Mesothelial cell of epicardium (in vitro differentiated cells): ENCODE measurements around the gene MIP. TPM values are rescaled to one million over a fixed set of nuclear protein-coding genes. Genes with fewer than 3 reads are reported as not detected.

ENCODE experiments used
- DNase-seq, 2 experiments: peaks; one replicate each; pipeline ENCODE4 v3.0.0; 2021; ENCODE audit warnings: low spot score in 2 of 2; ENCODE audit not compliant: unreplicated experiment in 2 of 2
- H3K27ac Mint-ChIP-seq: 2 replicates; pipeline ENCODE4 v1.8.0; 2021; ENCODE audit warnings: mixed read lengths
- H3K27me3 Mint-ChIP-seq: 2 replicates; pipeline ENCODE4 v1.8.0; 2021; ENCODE audit warnings: low read depth, mixed read lengths
- H3K36me3 Mint-ChIP-seq: 2 replicates; pipeline ENCODE4 v1.8.0; 2021; ENCODE audit warnings: mixed read lengths
- H3K4me1 Mint-ChIP-seq: 2 replicates; pipeline ENCODE4 v1.8.0; 2021; ENCODE audit warnings: mixed read lengths
- H3K4me3 Mint-ChIP-seq: 2 replicates; pipeline ENCODE4 v1.8.0; 2021; ENCODE audit warnings: mild to moderate bottlenecking, moderate library complexity, mixed read lengths
- H3K9me3 Mint-ChIP-seq: 2 replicates; pipeline ENCODE4 v1.8.0; 2021; ENCODE audit warnings: mixed read lengths
- total RNA-seq: library from RNA; stranded (reverse); gene quantifications from 3 replicates; pipeline ENCODE4 v1.2.1, GENCODE V29; 2021
- TF ChIP-seq, protein P1 (sequence below): fragments of 200-600 bp; sonication (generic); IDR thresholded peaks from one replicate; pipeline ENCODE4 v1.5.0; 2021; ENCODE audit warnings: antibody characterized with exemption; ENCODE audit not compliant: unreplicated experiment

Gene MIP
- total RNA-seq, 1 donor from 2014 or later: not detected

DNA sequence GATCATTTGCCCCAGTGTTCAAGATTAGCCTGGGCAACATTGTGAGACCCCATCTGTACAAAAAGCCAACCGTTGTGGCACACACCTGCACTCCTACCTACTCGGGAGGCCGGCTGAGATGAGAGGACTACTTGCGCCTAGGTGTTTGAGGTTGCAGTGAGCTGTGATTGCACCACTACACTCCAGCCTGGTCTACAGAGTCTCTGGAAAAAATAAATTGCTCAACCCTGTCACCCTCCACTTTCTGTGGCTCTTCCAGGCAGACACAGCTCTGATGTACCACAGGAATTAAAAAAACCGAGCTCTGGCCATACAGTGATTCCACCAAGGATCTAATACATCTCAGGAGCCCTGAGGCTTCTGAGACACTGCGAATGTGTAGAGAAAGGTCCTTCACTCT, 19.6 kb downstream of the MIP start:
- TF ChIP-seq, protein P1, sequence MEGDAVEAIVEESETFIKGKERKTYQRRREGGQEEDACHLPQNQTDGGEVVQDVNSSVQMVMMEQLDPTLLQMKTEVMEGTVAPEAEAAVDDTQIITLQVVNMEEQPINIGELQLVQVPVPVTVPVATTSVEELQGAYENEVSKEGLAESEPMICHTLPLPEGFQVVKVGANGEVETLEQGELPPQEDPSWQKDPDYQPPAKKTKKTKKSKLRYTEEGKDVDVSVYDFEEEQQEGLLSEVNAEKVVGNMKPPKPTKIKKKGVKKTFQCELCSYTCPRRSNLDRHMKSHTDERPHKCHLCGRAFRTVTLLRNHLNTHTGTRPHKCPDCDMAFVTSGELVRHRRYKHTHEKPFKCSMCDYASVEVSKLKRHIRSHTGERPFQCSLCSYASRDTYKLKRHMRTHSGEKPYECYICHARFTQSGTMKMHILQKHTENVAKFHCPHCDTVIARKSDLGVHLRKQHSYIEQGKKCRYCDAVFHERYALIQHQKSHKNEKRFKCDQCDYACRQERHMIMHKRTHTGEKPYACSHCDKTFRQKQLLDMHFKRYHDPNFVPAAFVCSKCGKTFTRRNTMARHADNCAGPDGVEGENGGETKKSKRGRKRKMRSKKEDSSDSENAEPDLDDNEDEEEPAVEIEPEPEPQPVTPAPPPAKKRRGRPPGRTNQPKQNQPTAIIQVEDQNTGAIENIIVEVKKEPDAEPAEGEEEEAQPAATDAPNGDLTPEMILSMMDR: no peak
- H3K9me3 Mint-ChIP-seq: no peaks in the 10 kb centered on the region
- H3K27me3 Mint-ChIP-seq: no peaks in the 10 kb centered on the region
- no peak for DNase-seq
- H3K4me3 Mint-ChIP-seq: no peak overlapping the region
- peaks cover 11% of the 10 kb centered on the region for H3K4me1 Mint-ChIP-seq
- H3K27ac Mint-ChIP-seq: no peak overlapping the region
- peaks cover 7% of the 10 kb centered on the region for H3K36me3 Mint-ChIP-seq

DNA sequence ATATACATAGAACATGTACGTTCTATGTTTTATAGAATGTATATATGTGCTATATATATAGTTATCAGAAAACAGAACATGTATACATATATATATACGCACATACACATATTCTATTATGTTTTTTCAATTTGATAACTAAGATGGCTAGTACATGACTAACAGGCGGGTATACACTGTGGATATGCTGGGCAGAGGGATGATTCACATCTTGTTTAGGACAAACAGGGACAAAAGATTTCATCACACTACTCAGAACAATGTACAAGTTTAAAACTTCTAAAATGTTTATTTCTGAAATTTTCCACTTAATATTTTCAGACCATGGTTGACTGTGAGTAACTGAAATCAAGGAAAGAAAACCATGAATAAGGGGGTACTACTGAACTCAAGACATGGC, 22.6 kb downstream of the MIP start:
- TF ChIP-seq, protein P1: no peak
- Mint-ChIP-seq H3K36me3 (peaks cover 17% of the 10 kb centered on the region), H3K4me1 (no peaks in the 10 kb centered on the region), H3K27ac (no peak overlapping the region), H3K9me3 (no peaks in the 10 kb centered on the region), H3K27me3 (no peaks in the 10 kb centered on the region), H3K4me3 (no peak overlapping the region)
- DNase-seq: no peak

DNA sequence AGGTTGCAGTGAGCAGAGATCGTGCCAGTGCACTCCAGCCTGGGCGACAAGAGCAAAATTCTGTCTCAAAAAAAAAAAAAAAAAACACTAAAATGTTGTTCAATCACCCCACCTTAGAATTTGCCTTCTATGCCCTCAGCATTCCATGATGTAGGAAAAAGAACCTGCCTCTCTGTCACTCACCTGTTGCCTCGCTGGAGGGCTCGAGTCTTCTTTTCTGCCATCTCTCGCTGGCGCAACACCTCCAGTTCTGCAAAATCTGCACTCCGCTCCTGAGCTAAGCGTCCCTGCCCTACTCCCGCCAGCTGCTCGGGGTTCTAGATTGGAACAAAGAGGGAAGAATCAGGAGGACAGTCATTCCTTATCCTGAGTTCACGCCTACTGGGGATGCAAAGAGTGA, 23.2 kb downstream of the MIP start:
- Mint-ChIP-seq H3K27me3 (no peaks in the 10 kb centered on the region), H3K36me3 (peaks cover 17% of the 10 kb centered on the region), H3K9me3 (no peaks in the 10 kb centered on the region), H3K27ac (no peak overlapping the region), H3K4me1 (no peaks in the 10 kb centered on the region), H3K4me3 (no peak overlapping the region)
- TF ChIP-seq, protein P1: no peak
- no peak for DNase-seq

DNA sequence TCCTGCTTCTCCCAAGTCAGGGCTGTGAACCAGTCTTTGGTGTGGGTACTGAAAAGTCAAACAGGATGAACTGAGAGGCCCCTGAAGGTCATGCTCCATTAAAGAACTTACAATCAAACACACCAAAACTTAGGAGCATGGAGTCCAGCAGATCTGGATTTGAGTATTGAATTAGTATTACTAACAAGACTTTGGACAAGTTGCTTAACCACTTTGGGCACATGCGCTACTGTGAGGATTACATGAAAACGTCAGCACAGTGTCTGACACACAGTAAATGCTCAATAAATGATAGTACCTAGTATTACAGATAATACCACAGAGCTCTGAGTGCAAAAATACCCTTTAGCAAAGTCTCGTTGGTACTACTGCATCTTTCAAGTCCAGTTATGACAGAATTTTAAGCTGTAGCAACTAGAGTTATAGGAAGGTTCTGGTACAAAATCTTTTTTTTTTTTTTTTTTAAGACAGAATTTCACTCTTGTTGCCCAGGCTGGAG, 28.5 kb downstream of the MIP start:
- no peaks in the 10 kb centered on the region for H3K4me1 Mint-ChIP-seq
- DNase-seq: no peak
- no peaks in the 10 kb centered on the region for H3K9me3 Mint-ChIP-seq
- TF ChIP-seq, protein P1: no peak
- H3K4me3 Mint-ChIP-seq: no peak overlapping the region
- H3K36me3 Mint-ChIP-seq: peaks cover 20% of the 10 kb centered on the region
- H3K27me3 Mint-ChIP-seq: no peaks in the 10 kb centered on the region
- H3K27ac Mint-ChIP-seq: no peak overlapping the region

DNA sequence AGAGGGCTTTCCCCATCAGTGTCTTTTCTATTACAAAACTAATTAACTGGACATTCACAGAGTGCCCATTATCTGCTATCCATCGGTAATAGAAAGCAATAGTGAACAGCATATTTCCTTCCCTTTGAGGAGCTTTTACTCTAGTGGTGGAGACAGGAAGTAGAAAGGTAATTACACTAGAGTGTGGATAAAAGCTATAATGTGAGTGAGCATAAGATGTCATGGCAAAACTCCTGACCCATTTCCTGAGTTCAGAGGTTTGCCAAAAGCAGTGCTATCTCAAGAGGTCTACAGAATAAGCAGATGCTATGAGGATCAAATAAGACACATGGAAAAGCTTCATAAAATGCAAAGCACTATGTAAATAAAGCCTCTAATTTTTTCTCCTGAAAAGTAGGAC, 29.3 kb downstream of the MIP start:
- Mint-ChIP-seq H3K27me3 (no peaks in the 10 kb centered on the region), H3K4me1 (no peaks in the 10 kb centered on the region), H3K9me3 (no peaks in the 10 kb centered on the region), H3K4me3 (no peak overlapping the region), H3K36me3 (peaks cover 23% of the 10 kb centered on the region), H3K27ac (no peak overlapping the region)
- no peak for DNase-seq
- TF ChIP-seq, protein P1: no peak

DNA sequence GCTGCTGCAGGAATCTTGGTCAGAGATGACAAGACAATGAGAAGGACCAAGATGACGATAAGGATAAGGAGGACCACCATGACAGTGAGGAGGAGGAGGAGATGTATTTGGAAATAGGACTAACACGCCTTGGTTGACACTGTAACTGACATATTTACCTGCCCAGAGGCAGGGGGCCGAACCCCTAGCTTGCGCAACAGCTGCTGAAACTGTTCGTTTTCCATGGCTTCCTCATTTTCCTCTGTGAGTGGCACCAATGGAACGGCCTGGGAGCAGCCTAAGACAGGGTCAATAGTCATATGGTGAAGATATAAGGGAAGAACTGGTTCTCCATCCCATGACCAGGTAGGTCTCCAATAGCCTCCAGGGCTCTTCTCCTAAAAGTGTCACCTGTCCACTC, 34.0 kb downstream of the MIP start:
- no peak for DNase-seq

More for the DNA sequence above, 34.0 kb downstream of the MIP start:
- H3K9me3 Mint-ChIP-seq: no peaks in the 10 kb centered on the region
- no peaks in the 10 kb centered on the region for H3K27me3 Mint-ChIP-seq
- H3K4me3 Mint-ChIP-seq: no peak overlapping the region
- TF ChIP-seq, protein P1: no peak
- no peaks in the 10 kb centered on the region for H3K4me1 Mint-ChIP-seq
- no peak overlapping the region for H3K27ac Mint-ChIP-seq
- H3K36me3 Mint-ChIP-seq: peaks cover 15% of the 10 kb centered on the region
